ENCODE data around the gene DIPK1B.

- TF ChIP-seq CTCF (IDR thresholded peaks at IDR 0.05) = no peak
- no peak for TF ChIP-seq EP300 (IDR thresholded peaks at IDR 0.05)
Observed at GRCh38 chr9:136667940-136668760, 44.2 kb upstream of the DIPK1B start.
